Right lobe of liver (tissue), 4 donors: ENCODE data around the gene SLC26A8.
"Not testable (repeated sequence)": the region's sequence is repeated elsewhere in the genome, so short reads cannot be mapped to it uniquely, and the experiment has no call there.

Source experiments
- CTCF ChIP-seq, 4 donors: fragments of 200-600 bp in 3 of 4; fragments of 450-650 bp in 1 of 4; IDR thresholded peaks; one replicate each; pipeline versions ENCODE4 v1.5.1 to v1.8.0; 2016 to 2022; ENCODE audit warnings: antibody characterized with exemption in 4 of 4, mild to moderate bottlenecking in 2 of 4
- POLR2A ChIP-seq: fragments of 450-650 bp; IDR thresholded peaks from one replicate; pipeline ENCODE4 v1.6.1; 2017; ENCODE audit warnings: antibody characterized with exemption, mild to moderate bottlenecking
- donor health status: DM: no; HTN: no; CAD: no.
- donor health status: DM: no; HTN: no; CAD: no.
- donor health status: DM: no; HTN: yes; CAD: no.

GRCh38 chr6:35908753-35909401 lies 115.6 kb downstream of the SLC26A8 start:
- TF ChIP-seq CTCF (IDR thresholded peaks at IDR 0.05); POLR2A: not testable (repeated sequence)
